Colonic mucosa (tissue), 4 donors: ENCODE measurements around the gene ANO7. TPM values are rescaled to one million over a fixed set of nuclear protein-coding genes. Genes with fewer than 3 reads are reported as not detected.

Source experiments
- DNase-seq: peaks from one replicate; pipeline ENCODE4 v3.0.0-alpha.2; 2020
- H3K27ac ChIP-seq: fragments of 200-600 bp; one replicate; pipeline ENCODE4 v1.8.0; 2021
- H3K27me3 ChIP-seq: fragments of 200-600 bp; one replicate; pipeline ENCODE4 v1.8.0; 2021
- H3K36me3 ChIP-seq: fragments of 200-600 bp; one replicate; pipeline ENCODE4 v1.8.0; 2021
- H3K4me1 ChIP-seq: fragments of 200-600 bp; one replicate; pipeline ENCODE4 v1.8.0; 2021; ENCODE audit warnings: mild to moderate bottlenecking
- H3K4me3 ChIP-seq: fragments of 200-600 bp; one replicate; pipeline ENCODE4 v1.8.0; 2021
- H3K9ac ChIP-seq, 2 donors: one replicate each; pipeline ENCODE4 v1.7.0; 2013; ENCODE audit warnings: control low read depth in 2 of 2, low read depth in 2 of 2, low read length in 2 of 2
- H3K9me3 ChIP-seq: fragments of 200-600 bp; one replicate; pipeline ENCODE4 v1.8.0; 2021
- intact Hi-C: fragments of 100-400 bp; cut with DNase I; formaldehyde crosslinking; loops from one replicate; pipeline ENCODE4 v1.14.1; 2022
- total RNA-seq, 2 donors: library from RNA; stranded (reverse); fragmentation: NEBNext Ultra II Directional in 1 of 2; extraction: Animal tissue kit (Norgen Biotek cat#: 25700) in 1 of 2; gene quantifications; one replicate each; pipeline ENCODE4 v1.2.1, GENCODE V29; 2021
- TF ChIP-seq, protein P1 (sequence below): fragments of 200-600 bp; IDR thresholded peaks from one replicate; pipeline ENCODE4 v1.8.0; 2022; ENCODE audit warnings: antibody characterized with exemption, mild to moderate bottlenecking
- donor health status: healthy.
- donor health status: DM: no; HTN: no; CAD: no.
- donor health status: DM: no; HTN: no; CAD: no.

Gene ANO7
- total RNA-seq, 2 donors from 2014 or later = 41.4 to 55.0 TPM

- intact Hi-C loops = no loop called here
- TF ChIP-seq, protein P1, sequence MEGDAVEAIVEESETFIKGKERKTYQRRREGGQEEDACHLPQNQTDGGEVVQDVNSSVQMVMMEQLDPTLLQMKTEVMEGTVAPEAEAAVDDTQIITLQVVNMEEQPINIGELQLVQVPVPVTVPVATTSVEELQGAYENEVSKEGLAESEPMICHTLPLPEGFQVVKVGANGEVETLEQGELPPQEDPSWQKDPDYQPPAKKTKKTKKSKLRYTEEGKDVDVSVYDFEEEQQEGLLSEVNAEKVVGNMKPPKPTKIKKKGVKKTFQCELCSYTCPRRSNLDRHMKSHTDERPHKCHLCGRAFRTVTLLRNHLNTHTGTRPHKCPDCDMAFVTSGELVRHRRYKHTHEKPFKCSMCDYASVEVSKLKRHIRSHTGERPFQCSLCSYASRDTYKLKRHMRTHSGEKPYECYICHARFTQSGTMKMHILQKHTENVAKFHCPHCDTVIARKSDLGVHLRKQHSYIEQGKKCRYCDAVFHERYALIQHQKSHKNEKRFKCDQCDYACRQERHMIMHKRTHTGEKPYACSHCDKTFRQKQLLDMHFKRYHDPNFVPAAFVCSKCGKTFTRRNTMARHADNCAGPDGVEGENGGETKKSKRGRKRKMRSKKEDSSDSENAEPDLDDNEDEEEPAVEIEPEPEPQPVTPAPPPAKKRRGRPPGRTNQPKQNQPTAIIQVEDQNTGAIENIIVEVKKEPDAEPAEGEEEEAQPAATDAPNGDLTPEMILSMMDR = no peak
- Histone ChIP-seq H3K4me1 (no peaks in the 10 kb centered on the region), H3K27me3 (no peaks in the 10 kb centered on the region), H3K36me3 (no peaks in the 10 kb centered on the region), H3K4me3 (no peak overlapping the region), H3K27ac (no peak overlapping the region), H3K9me3 (no peaks in the 10 kb centered on the region), H3K9ac (no peak overlapping the region)
- no peak for DNase-seq
These were observed 14.9 kb upstream of the ANO7 start for GRCh38 chr2:241173557-241173956.

GRCh38 chr2:241177526-241178334 lies 10.7 kb upstream of the ANO7 start:
- intact Hi-C loops = no loop called here
- no peak for DNase-seq
- Histone ChIP-seq H3K36me3 (no peaks in the 10 kb centered on the region), H3K9ac (no peak overlapping the region), H3K9me3 (no peaks in the 10 kb centered on the region), H3K27ac (no peak overlapping the region), H3K27me3 (no peaks in the 10 kb centered on the region), H3K4me3 (no peak overlapping the region), H3K4me1 (no peaks in the 10 kb centered on the region)
- TF ChIP-seq, protein P1 = no peak

GRCh38 chr2:241178961-241179360 lies 9.5 kb upstream of the ANO7 start:
- Histone ChIP-seq H3K27ac (no peak overlapping the region), H3K4me3 (no peak overlapping the region), H3K36me3 (no peaks in the 10 kb centered on the region), H3K27me3 (no peaks in the 10 kb centered on the region), H3K4me1 (no peaks in the 10 kb centered on the region), H3K9ac (no peak overlapping the region), H3K9me3 (no peaks in the 10 kb centered on the region)
- TF ChIP-seq, protein P1 = no peak
- no peak for DNase-seq
- intact Hi-C loops = no loop called here

DNA sequence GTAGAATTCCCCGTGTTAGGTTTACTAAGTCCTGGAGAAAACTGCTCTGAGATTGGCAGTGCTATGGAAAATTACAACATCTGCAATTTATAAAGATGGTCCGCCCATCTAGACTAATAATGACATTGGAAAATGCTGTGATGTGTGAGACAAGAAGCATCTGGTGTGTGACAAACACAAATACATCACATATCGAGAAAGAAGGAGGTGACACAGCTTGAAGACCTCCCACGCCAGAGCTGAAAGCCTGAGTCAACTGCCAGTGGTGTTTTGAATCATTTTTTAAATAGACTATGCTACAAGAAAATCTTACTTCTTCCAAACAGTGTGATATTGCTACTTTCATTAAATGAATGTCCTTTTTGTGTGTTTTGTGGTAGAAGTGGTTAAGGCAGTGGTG lies 8.6 kb upstream of the ANO7 start:
- intact Hi-C loops = no loop called here
- H3K36me3 ChIP-seq = no peaks in the 10 kb centered on the region
- H3K9me3 ChIP-seq = no peaks in the 10 kb centered on the region
- no peaks in the 10 kb centered on the region for H3K4me1 ChIP-seq
- H3K9ac ChIP-seq = no peak overlapping the region
- no peak for DNase-seq
- no peak overlapping the region for H3K4me3 ChIP-seq
- TF ChIP-seq, protein P1 = no peak
- H3K27me3 ChIP-seq = no peaks in the 10 kb centered on the region
- no peak overlapping the region for H3K27ac ChIP-seq

DNA sequence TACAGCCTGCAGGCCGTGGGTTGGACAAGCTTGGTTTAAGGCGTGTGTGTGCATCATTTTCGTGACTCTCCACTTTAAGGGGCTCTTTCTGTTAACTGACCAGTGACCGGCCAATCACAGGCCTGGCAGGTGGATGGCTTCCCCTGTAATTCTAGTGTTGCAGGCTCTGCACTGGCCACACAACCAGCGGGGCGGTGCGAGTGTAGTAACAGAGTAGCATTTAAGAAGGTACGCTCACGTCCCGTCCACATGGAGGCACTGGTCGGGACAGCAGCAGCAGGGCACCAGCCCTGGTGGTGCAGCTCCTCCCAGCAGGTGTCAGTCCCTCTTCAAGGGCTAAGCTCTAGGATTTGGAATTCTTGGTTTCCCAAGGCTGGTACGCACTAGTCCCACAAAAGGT lies 8.0 kb upstream of the ANO7 start:
- Histone ChIP-seq H3K27me3 (no peaks in the 10 kb centered on the region), H3K9me3 (no peaks in the 10 kb centered on the region), H3K4me1 (no peaks in the 10 kb centered on the region), H3K9ac (no peak overlapping the region), H3K36me3 (no peaks in the 10 kb centered on the region), H3K27ac (no peak overlapping the region), H3K4me3 (no peak overlapping the region)
- TF ChIP-seq, protein P1 = no peak
- intact Hi-C loops = no loop called here
- DNase-seq = no peak
